Suprapubic skin (tissue), 3 donors: ENCODE data around the gene PTBP3.

Experiments
- CTCF ChIP-seq, 2 donors: fragments of 200-600 bp in 1 of 2; fragments of 450-650 bp in 1 of 2; sonication (generic) in 1 of 2; IDR thresholded peaks; one replicate each; pipeline ENCODE4 v1.5.1; 2016 to 2019; ENCODE audit warnings: antibody characterized with exemption in 2 of 2, mild to moderate bottlenecking in 1 of 2, moderate library complexity in 1 of 2
- EP300 ChIP-seq: sonication (generic); formaldehyde crosslinking; IDR thresholded peaks from one replicate; pipeline ENCODE4 v1.6.1; 2017; ENCODE audit warnings: antibody characterized with exemption

GRCh38 chr9:112233769-112234168 is 99.7 kb downstream of the PTBP3 start:
- TF ChIP-seq CTCF (IDR thresholded peaks at IDR 0.05) (no peak), EP300 (no peak)
